Neural crest cell (in vitro differentiated cells): ENCODE data around the gene ALG12. TPM values are rescaled to one million over a fixed set of nuclear protein-coding genes. Genes with fewer than 3 reads are reported as not detected.

Experiments used
- DNase-seq: peaks from one replicate; pipeline ENCODE4 v3.0.0; 2021; ENCODE audit warnings: low read depth, mixed read lengths, low spot score
- H3K27ac Mint-ChIP-seq: one replicate; pipeline ENCODE4 v1.8.0; 2021; ENCODE audit warnings: mild to moderate bottlenecking, mixed read lengths; ENCODE audit not compliant: unreplicated experiment
- H3K27me3 Mint-ChIP-seq: 2 replicates; pipeline ENCODE4 v1.8.0; 2021; ENCODE audit warnings: low read depth, mild to moderate bottlenecking, mixed read lengths
- H3K36me3 Mint-ChIP-seq: 2 replicates; pipeline ENCODE4 v1.8.0; 2021; ENCODE audit warnings: low read depth, mild to moderate bottlenecking, mixed read lengths
- H3K4me1 Mint-ChIP-seq: 2 replicates; pipeline ENCODE4 v1.8.0; 2021; ENCODE audit warnings: mixed read lengths
- H3K4me3 Mint-ChIP-seq: one replicate; pipeline ENCODE4 v1.8.0; 2021; ENCODE audit warnings: mild to moderate bottlenecking, mixed read lengths
- H3K9me3 Mint-ChIP-seq: 2 replicates; pipeline ENCODE4 v1.8.0; 2021; ENCODE audit warnings: mixed read lengths
- total RNA-seq: library from RNA; stranded (reverse); gene quantifications from 2 replicates; pipeline ENCODE4 v1.2.1, GENCODE V29; 2021
- TF ChIP-seq, protein P1 (sequence below): fragments of 200-600 bp; sonication (generic); conservative IDR thresholded peaks from 2 replicates; pipeline ENCODE4 v1.5.0; 2021; ENCODE audit warnings: antibody characterized with exemption, mild to moderate bottlenecking

ALG12 gene
- total RNA-seq, 1 donor from 2014 or later = 21.2 TPM

- TF ChIP-seq, protein P1, sequence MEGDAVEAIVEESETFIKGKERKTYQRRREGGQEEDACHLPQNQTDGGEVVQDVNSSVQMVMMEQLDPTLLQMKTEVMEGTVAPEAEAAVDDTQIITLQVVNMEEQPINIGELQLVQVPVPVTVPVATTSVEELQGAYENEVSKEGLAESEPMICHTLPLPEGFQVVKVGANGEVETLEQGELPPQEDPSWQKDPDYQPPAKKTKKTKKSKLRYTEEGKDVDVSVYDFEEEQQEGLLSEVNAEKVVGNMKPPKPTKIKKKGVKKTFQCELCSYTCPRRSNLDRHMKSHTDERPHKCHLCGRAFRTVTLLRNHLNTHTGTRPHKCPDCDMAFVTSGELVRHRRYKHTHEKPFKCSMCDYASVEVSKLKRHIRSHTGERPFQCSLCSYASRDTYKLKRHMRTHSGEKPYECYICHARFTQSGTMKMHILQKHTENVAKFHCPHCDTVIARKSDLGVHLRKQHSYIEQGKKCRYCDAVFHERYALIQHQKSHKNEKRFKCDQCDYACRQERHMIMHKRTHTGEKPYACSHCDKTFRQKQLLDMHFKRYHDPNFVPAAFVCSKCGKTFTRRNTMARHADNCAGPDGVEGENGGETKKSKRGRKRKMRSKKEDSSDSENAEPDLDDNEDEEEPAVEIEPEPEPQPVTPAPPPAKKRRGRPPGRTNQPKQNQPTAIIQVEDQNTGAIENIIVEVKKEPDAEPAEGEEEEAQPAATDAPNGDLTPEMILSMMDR = no peak
- no peaks in the 10 kb centered on the region for H3K36me3 Mint-ChIP-seq
- H3K4me1 Mint-ChIP-seq = peaks cover 5% of the 10 kb centered on the region
- peak overlapping the region; percentile 12 for H3K4me3 Mint-ChIP-seq
- H3K27me3 Mint-ChIP-seq = peaks cover 3% of the 10 kb centered on the region
- no peak overlapping the region for H3K27ac Mint-ChIP-seq
- no peaks in the 10 kb centered on the region for H3K9me3 Mint-ChIP-seq
- DNase-seq = no peak
These were observed 47.1 kb upstream of the ALG12 start for GRCh38 chr22:49965091-49966040.

DNA sequence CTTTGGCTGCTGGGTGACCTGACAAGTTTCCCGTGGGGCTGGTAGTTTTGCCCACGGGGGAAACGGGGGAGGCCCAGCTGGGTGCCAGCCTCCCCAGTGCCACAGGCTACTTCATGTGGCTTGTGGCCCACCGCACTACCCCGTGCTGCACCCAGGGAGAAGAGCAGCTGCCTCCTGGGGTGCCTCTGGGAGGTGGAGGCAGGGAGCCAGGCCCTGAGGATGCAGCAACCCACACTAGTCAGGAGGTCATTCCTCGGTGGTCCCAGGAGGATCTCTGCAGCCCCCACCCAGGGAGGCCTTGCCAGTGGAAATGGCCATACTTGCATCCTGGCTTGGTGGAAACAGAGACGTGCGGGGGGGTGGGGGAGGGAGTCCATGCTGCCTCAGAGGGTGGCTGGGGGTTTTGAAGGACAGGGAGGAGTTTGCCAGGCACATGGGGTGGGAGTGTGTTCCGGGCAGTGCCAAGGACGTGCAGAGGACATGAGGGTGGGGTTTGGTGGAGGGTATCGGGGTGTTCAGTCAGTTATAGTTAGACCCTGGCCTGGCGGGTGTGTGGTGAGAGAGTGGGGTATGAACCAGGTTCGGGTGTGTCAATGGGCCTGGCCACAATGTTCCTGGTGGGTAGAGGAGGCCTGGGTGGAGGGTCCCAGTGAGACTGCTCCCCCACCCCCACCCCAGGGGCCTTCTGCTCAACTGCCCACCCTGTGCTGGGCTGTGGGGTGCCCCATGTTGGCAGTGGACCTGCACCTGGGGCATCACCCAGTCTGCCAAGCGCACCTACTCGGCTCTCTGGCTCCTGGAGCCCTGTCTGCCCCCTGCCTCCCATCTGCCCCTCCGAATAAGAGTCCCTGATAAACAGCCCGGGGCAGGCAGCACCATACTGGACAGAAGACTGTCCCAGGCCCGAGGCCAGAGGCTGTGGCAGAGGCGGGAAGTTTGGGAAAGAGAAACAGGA lies 46.2 kb upstream of the ALG12 start:
- H3K9me3 Mint-ChIP-seq = no peaks in the 10 kb centered on the region
- H3K4me1 Mint-ChIP-seq = peaks cover 4% of the 10 kb centered on the region
- peaks cover 3% of the 10 kb centered on the region for H3K27me3 Mint-ChIP-seq
- H3K27ac Mint-ChIP-seq = no peak overlapping the region
- peak overlapping the region; percentile 81 for H3K4me3 Mint-ChIP-seq
- DNase-seq = no peak
- no peaks in the 10 kb centered on the region for H3K36me3 Mint-ChIP-seq
- TF ChIP-seq, protein P1 = no peak

- peaks cover 10% of the 10 kb centered on the region for H3K4me1 Mint-ChIP-seq
- H3K27me3 Mint-ChIP-seq = peaks cover 3% of the 10 kb centered on the region
- peak overlapping the region; percentile 81 for H3K4me3 Mint-ChIP-seq
- no peaks in the 10 kb centered on the region for H3K9me3 Mint-ChIP-seq
- H3K36me3 Mint-ChIP-seq = no peaks in the 10 kb centered on the region
- no peak overlapping the region for H3K27ac Mint-ChIP-seq
- DNase-seq = no peak
- TF ChIP-seq, protein P1 = no peak
These were observed 45.4 kb upstream of the ALG12 start for GRCh38 chr22:49963647-49964026.

DNA sequence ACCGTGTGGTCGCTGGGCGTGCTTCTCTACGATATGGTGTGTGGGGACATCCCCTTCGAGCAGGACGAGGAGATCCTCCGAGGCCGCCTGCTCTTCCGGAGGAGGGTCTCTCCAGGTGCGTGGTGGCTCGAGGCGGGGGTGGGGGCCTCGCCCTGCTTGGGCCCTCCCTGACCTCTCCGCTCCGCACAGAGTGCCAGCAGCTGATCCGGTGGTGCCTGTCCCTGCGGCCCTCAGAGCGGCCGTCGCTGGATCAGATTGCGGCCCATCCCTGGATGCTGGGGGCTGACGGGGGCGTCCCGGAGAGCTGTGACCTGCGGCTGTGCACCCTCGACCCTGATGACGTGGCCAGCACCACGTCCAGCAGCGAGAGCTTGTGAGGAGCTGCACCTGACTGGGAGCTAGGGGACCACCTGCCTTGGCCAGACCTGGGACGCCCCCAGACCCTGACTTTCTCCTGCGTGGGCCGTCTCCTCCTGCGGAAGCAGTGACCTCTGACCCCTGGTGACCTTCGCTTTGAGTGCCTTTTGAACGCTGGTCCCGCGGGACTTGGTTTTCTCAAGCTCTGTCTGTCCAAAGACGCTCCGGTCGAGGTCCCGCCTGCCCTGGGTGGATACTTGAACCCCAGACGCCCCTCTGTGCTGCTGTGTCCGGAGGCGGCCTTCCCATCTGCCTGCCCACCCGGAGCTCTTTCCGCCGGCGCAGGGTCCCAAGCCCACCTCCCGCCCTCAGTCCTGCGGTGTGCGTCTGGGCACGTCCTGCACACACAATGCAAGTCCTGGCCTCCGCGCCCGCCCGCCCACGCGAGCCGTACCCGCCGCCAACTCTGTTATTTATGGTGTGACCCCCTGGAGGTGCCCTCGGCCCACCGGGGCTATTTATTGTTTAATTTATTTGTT lies 44.8 kb upstream of the ALG12 start:
- Mint-ChIP-seq H3K36me3 (no peaks in the 10 kb centered on the region), H3K27me3 (peaks cover 2% of the 10 kb centered on the region), H3K4me1 (peaks cover 8% of the 10 kb centered on the region), H3K27ac (no peak overlapping the region), H3K9me3 (no peaks in the 10 kb centered on the region), H3K4me3 (peak overlapping the region; percentile 87)
- TF ChIP-seq, protein P1 = no peak
- no peak for DNase-seq
